Stimulated activated CD8-positive, alpha-beta memory T cell treated with anti-CD3 and anti-CD28 coated beads, Interleukin-12 subunit alpha, Interleukin-12 subunit beta, amount 100 ng/mL, for 1 hour (primary cell): Measurements from ENCODE around the gene BAHD1.

Source experiments
- DNase-seq: peaks from one replicate; pipeline ENCODE4 v3.0.0-alpha.2; 2020; ENCODE audit warnings: low read depth

BAHD1 gene

GRCh38 chr15:40440743-40441564, at the start of gene BAHD1:
TSS of gene BAHD1 (plus strand) at chr15:40440953. CDS start at chr15:40458465, 17,512 bp downstream.
- DNase-seq = peak; percentile 90

- DNase-seq = no peak
Measured at GRCh38 chr15:40392986-40393948, 47.5 kb upstream of the BAHD1 start.

- no peak for DNase-seq
Measured at GRCh38 chr15:40397688-40398412, 42.9 kb upstream of the BAHD1 start.

GRCh38 chr15:40398413-40398873, 42.3 kb upstream of the BAHD1 start:
- no peak for DNase-seq

- no peak for DNase-seq
Measured at GRCh38 chr15:40399370-40399769, 41.4 kb upstream of the BAHD1 start.

- peak; percentile 80 for DNase-seq
Measured at GRCh38 chr15:40405501-40406381, 35.0 kb upstream of the BAHD1 start, which contains the start of gene IVD. TSS of gene IVD (plus strand) at chr15:40405795. CDS start at chr15:40405828, 33 bp downstream.

GRCh38 chr15:40407330-40407990, 33.3 kb upstream of the BAHD1 start:
- no peak for DNase-seq

- DNase-seq = no peak
Measured at GRCh38 chr15:40409366-40409765, 31.4 kb upstream of the BAHD1 start.

- DNase-seq = no peak
Measured at GRCh38 chr15:40410476-40410875, 30.3 kb upstream of the BAHD1 start.

GRCh38 chr15:40412095-40412759, 28.5 kb upstream of the BAHD1 start:
- no peak for DNase-seq

GRCh38 chr15:40413036-40413435, 27.7 kb upstream of the BAHD1 start:
- no peak for DNase-seq

GRCh38 chr15:40414816-40415215, 25.9 kb upstream of the BAHD1 start:
- DNase-seq = no peak

GRCh38 chr15:40415226-40415625, 25.5 kb upstream of the BAHD1 start:
- no peak for DNase-seq

GRCh38 chr15:40416056-40416455, 24.7 kb upstream of the BAHD1 start:
- no peak for DNase-seq

- no peak for DNase-seq
Measured at GRCh38 chr15:40418126-40418525, 22.6 kb upstream of the BAHD1 start.

GRCh38 chr15:40420071-40420713, 20.6 kb upstream of the BAHD1 start:
- no peak for DNase-seq

- DNase-seq = no peak
Measured at GRCh38 chr15:40420793-40421192, 20.0 kb upstream of the BAHD1 start.

GRCh38 chr15:40421246-40422157, 19.3 kb upstream of the BAHD1 start:
- DNase-seq = peak; percentile 66
